Lower leg skin (tissue), 4 donors: ENCODE data around the gene RBPJL. TPM values are rescaled to one million over a fixed set of nuclear protein-coding genes. Genes with fewer than 3 reads are reported as not detected.

ENCODE experiments used
- DNase-seq, 2 donors: peaks; one replicate each; pipeline ENCODE4 v3.0.0-alpha.2; 2019; ENCODE audit warnings: low spot score in 2 of 2
- H3K4me3 ChIP-seq: fragments of 200-600 bp; sonication (generic); 2 replicates; pipeline ENCODE4 v1.5.1; 2017; ENCODE audit warnings: mild to moderate bottlenecking, low read depth; ENCODE audit not compliant: poor library complexity, severe bottlenecking
- POLR2A ChIP-seq, 2 donors: fragments of 450-650 bp; IDR thresholded peaks; one replicate each; pipeline ENCODE4 v1.6.1; 2016 to 2017; ENCODE audit warnings: antibody characterized with exemption in 2 of 2, mild to moderate bottlenecking in 1 of 2, moderate library complexity in 1 of 2
- WGBS, 2 donors: methylation state at CpG; one replicate each; pipeline ENCODE4 v1.1.5; 2018; 5-methylcytosine and 5-hydroxymethylcytosine counted together
- intact Hi-C: fragments of 100-400 bp; cut with DNase I; formaldehyde crosslinking; loops from one replicate; pipeline ENCODE4 v1.15.0; 2023; ENCODE audit warnings: low total_unique reads
- total RNA-seq, 4 donors: library from RNA; depleted of rRNA; stranded (reverse); fragments of >200 nt; gene quantifications; one replicate each; pipeline ENCODE4 v1.1.0, GENCODE V29; 2016
- TF ChIP-seq, protein P1 (sequence below), 3 donors: fragments of 450-650 bp; IDR thresholded peaks; one replicate each; pipeline ENCODE4 v1.5.1; 2016; ENCODE audit warnings: antibody characterized with exemption in 3 of 3, mild to moderate bottlenecking in 3 of 3, moderate library complexity in 2 of 3

Gene RBPJL
- total RNA-seq, 4 donors from 2014 or later, result not detected

DNA sequence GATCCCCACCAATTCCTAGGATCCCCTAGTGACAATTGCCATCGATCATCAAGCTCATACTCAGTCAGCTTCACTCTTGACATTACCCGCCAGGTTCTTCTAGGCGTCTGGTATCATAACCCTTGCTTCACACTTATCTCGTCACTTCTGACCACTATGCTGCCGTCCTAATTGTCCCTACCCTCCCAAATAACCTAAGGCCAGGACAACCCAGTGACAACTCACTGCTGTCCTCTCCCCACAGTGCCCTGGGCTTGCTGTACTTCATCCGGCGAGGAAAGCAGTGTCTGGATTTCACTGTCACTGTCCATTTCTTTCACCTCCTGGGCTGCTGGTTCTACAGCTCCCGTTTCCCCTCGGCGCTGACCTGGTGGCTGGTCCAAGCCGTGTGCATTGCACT lies 60.0 kb downstream of the RBPJL start:
- intact Hi-C loops, result no loop called here
- WGBS, 2 donors, result 87 to 93% methylated on average over 11 of the region's 11 CpGs
- TF ChIP-seq POLR2A (IDR thresholded peaks at IDR 0.05), result no peak
- TF ChIP-seq, protein P1, sequence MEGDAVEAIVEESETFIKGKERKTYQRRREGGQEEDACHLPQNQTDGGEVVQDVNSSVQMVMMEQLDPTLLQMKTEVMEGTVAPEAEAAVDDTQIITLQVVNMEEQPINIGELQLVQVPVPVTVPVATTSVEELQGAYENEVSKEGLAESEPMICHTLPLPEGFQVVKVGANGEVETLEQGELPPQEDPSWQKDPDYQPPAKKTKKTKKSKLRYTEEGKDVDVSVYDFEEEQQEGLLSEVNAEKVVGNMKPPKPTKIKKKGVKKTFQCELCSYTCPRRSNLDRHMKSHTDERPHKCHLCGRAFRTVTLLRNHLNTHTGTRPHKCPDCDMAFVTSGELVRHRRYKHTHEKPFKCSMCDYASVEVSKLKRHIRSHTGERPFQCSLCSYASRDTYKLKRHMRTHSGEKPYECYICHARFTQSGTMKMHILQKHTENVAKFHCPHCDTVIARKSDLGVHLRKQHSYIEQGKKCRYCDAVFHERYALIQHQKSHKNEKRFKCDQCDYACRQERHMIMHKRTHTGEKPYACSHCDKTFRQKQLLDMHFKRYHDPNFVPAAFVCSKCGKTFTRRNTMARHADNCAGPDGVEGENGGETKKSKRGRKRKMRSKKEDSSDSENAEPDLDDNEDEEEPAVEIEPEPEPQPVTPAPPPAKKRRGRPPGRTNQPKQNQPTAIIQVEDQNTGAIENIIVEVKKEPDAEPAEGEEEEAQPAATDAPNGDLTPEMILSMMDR (IDR thresholded peaks at IDR 0.05), result no peak
- DNase-seq, result no peak
- H3K4me3 ChIP-seq, result no peak overlapping the region

DNA sequence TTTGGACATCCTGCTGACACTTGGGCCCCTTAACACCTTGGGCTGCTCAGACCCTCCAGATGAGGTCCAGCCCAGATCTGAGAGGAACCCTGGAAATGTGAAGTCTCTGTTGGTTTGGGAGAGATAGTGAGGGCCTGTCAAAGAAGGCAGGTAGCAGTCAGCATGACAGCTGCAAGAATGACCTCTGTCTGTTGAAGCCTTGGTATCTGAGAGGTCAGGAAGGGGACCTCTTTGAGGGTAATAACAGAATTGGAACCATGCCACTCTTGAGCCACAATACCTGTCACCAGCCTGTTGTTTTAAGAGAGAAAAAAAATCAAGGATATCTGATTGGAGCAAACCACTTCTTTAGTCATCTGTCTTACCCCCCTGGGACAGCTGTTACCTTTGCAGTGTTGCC lies 60.5 kb downstream of the RBPJL start:
- no peak overlapping the region for H3K4me3 ChIP-seq
- intact Hi-C loops, result no loop called here
- TF ChIP-seq POLR2A (IDR thresholded peaks at IDR 0.05), result no peak
- TF ChIP-seq, protein P1 (IDR thresholded peaks at IDR 0.05), result no peak
- no peak for DNase-seq

Other genes with a start within 250 kb of the RBPJL start
- 1 to 10 TPM in 2 of 4 donors, under 1 TPM in 2; 0.84 to 2.3 (median 1.3) TPM for gene KCNS1, start 205.7 kb upstream of the RBPJL start, total RNA-seq
- 100 to 1,000 TPM; 340 to 533 (median 389) TPM for gene WFDC5, start 191.7 kb upstream of the RBPJL start, total RNA-seq
- gene WFDC12, start 182.4 kb upstream of the RBPJL start, total RNA-seq, result 10 to 100 TPM in 2 of 4 donors, 1 to 10 TPM in 2; 5.0 to 13.5 (median 9.4) TPM
- gene PI3, start 131.9 kb upstream of the RBPJL start, total RNA-seq, result 10 to 100 TPM in 1 of 4 donors, 1 to 10 TPM in 2, under 1 TPM in 1; 0.76 to 62.6 (median 5.2) TPM
- gene SEMG1, start 99.8 kb upstream of the RBPJL start, total RNA-seq, result under 1 TPM in 1 of 4 donors, not detected in 3; 0.34 TPM
- not detected for gene SEMG2, start 85.5 kb upstream of the RBPJL start, total RNA-seq
- gene SLPI, start 52.3 kb upstream of the RBPJL start, total RNA-seq, result 100 to 1,000 TPM; 206 to 584 (median 292) TPM
- gene MATN4, start 1.5 kb downstream of the RBPJL start, total RNA-seq, result 1 to 10 TPM in 2 of 4 donors, under 1 TPM in 2; 0.61 to 4.5 (median 1.8) TPM
- 100 to 1,000 TPM; 226 to 317 (median 278) TPM for gene SDC4, start 41.6 kb downstream of the RBPJL start, total RNA-seq
- gene SYS1, start 56.3 kb downstream of the RBPJL start, total RNA-seq, result 10 to 100 TPM; 27.3 to 46.6 (median 36.0) TPM
- gene TP53TG5, start 71.5 kb downstream of the RBPJL start, total RNA-seq, result not detected
- 100 to 1,000 TPM in 1 of 4 donors, 10 to 100 TPM in 3; 53.2 to 115 (median 72.5) TPM for gene DBNDD2, start 101.4 kb downstream of the RBPJL start, total RNA-seq
- gene PIGT, start 109.3 kb downstream of the RBPJL start, total RNA-seq, result 10 to 100 TPM; 33.6 to 64.5 (median 45.6) TPM
- gene WFDC2, start 162.9 kb downstream of the RBPJL start, total RNA-seq, result 10 to 100 TPM; 11.3 to 24.7 (median 14.5) TPM
- not detected for gene SPINT3, start 208.8 kb downstream of the RBPJL start, total RNA-seq
- 1 to 10 TPM in 1 of 4 donors, not detected in 3; 1.6 TPM for gene WFDC6, start 232.6 kb downstream of the RBPJL start, total RNA-seq
- gene EPPIN, start 240.6 kb downstream of the RBPJL start, total RNA-seq, result not detected